Suppressor macrophage (primary cell): ENCODE measurements around the gene TMEM235.
"Not testable (repeated sequence)": the region's sequence is repeated elsewhere in the genome, so short reads cannot be mapped to it uniquely, and the experiment has no call there.

Source experiments
- DNase-seq, 4 experiments: peaks; one replicate each; pipeline ENCODE4 v3.0.0-alpha.2; 2020 to 2022

Gene TMEM235

DNA sequence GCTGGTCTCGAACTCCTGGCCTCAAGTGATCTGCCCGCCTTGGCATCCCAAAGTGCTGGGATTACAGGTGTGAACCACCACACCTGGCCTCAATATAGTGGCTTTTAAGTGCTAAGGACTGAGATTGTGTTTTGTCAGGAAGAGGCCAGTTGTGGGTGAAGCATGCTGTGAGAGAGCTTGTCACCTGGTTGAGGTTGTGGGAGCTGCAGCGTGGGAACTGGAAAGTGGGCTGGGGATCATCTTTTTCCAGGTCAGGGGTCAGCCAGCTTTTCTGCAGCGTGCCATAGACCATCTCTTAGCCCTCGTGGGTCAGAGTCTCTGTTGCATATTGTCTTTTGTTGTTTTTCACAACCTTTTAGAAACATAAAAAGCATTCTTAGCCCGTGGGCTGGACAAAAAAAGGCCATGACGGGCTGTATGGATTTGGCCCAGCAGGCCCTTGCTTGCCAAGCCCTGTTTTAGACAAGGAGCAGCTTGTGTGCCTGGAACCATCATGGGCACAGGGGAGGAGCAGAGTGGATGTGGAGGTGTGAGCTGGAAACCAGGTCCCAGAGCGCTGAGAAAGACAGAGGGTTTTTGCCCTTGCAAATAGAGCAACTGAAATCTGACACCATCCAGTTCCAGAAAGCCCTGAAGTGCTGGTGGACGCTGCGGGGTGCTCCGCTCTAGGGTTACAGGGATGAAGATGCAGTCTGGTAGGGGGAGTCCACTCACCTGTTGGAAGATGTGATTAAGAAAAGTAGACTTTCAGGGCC lies 11.9 kb upstream of the TMEM235 start:
- DNase-seq: no peak

DNA sequence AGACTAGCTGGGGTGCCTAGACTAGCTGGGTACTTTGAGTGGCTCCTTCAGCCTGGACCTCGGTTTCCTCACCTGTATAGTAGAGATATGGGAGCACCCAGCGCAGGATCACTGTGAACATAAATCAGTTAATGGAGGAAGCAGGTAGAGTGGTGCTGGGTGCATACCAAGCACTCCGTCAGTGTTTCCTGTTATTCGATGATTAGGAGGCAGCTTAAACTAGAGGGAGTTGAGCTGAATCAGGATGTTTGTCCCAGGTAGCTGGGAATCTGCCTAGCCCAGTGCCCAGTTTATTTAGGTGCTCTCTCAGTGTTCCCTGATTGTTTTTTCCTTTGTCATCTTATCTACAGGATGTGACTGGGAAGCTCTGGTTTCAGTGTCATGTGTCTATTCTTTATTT lies 8.4 kb upstream of the TMEM235 start:
- DNase-seq: no peak

DNA sequence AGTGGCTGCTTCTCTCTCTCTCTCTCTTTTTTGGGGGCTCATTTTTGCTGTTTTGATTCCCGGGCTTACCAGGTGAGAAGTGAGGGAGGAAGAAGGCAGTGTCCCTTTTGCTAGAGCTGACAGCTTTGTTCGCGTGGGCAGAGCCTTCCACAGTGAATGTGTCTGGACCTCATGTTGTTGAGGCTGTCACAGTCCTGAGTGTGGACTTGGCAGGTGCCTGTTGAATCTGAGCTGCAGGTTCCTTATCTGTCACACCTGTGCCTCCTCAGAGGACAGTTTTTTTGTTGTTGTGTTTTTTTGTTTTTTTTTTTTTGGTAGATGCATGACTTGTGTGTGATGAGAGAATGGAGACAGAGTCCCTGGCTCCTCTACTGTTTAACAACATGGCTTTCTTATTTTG lies 7.7 kb upstream of the TMEM235 start:
- no peak for DNase-seq

DNA sequence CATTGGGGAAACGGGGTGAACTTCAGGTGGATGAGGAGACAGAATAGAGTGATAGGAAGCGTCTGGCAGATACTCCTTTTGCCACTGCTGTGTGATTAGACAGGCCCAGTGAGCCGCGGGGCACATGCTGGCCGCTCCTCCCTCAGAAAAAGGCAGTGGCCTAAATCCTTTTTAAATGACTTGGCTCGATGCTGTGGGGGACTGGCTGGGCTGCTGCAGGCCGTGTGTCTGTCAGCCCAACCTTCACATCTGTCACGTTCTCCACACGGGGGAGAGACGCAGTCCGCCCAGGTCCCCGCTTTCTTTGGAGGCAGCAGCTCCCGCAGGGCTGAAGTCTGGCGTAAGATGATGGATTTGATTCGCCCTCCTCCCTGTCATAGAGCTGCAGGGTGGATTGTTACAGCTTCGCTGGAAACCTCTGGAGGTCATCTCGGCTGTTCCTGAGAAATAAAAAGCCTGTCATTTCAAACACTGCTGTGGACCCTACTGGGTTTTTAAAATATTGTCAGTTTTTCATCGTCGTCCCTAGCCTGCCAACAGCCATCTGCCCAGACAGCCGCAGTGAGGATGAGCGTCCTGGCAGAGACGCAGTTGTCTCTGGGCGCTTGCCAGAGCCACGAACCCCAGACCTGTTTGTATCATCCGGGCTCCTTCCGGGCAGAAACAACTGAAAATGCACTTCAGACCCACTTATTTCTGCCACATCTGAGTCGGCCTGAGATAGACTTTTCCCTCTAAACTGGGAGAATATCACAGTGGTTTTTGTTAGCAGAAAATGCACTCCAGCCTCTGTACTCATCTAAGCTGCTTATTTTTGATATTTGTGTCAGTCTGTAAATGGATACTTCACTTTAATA lies 7.0 kb upstream of the TMEM235 start:
- no peak for DNase-seq

DNA sequence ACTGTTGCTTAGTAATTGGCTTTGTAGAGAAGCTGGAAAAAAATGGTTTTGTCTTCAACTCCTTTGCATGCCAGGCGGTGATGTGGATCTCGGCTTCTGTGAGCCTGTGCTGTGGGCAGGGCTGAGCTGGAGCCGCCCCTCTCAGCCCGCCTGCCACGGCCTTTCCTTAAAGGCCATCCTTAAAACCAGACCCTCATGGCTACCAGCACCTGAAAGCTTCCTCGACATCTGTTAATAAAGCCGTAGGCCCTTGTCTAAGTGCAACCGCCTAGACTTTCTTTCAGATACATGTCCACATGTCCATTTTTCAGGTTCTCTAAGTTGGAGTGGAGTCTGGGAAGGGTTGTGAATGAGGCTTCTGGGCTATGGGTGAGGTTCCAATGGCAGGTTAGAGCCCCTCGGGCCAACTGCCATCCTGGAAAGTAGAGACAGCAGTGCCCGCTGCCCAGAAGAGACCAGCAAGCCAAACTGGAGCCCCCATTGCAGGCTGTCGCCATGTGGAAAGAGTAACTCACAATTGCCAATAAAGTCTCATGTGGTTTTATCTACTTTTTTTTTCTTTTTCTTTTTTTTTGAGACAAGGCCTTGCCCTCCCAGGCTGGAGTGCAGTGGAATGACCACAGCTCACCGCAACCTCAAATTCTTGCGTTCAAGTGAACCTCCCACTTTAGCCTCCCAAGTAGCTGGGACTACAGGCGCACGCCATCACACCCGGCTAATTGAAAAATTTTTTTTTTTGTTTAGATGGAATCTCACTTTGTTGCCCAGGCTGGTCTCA lies 6.2 kb upstream of the TMEM235 start:
- DNase-seq: no peak

DNA sequence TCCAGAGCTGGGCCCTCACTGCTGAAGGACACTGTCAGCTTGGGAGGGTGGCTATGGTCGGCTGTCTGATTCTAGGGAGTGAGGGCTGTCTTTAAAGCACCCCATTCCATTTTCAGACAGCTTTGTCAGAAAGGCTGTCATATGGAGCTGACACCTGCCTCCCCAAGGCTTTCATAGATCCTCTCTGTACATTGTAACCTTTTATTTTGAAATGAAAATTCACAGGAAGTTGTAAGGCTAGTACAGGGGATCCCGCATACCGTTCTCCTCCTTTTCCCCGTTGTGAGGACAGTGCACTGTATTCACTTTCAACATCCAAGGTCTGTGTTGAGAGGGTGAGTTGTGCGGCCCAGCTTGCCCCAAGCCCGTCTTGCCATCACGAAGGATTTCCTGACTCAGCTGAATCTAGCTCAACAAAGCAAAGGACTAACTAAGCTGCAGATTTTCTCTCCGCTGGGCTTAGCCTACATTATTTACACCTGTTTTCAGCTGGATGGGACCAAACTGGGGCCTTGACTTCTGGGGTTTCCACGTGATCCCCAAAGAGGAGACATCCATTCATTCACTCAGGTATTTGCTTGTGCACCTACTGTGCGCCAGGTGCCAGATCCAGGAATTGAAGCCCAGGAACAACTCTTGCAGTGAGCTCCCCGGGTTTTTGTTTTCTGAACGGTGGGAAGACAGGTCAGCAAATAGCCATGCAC lies 5.2 kb upstream of the TMEM235 start:
- no peak for DNase-seq

DNA sequence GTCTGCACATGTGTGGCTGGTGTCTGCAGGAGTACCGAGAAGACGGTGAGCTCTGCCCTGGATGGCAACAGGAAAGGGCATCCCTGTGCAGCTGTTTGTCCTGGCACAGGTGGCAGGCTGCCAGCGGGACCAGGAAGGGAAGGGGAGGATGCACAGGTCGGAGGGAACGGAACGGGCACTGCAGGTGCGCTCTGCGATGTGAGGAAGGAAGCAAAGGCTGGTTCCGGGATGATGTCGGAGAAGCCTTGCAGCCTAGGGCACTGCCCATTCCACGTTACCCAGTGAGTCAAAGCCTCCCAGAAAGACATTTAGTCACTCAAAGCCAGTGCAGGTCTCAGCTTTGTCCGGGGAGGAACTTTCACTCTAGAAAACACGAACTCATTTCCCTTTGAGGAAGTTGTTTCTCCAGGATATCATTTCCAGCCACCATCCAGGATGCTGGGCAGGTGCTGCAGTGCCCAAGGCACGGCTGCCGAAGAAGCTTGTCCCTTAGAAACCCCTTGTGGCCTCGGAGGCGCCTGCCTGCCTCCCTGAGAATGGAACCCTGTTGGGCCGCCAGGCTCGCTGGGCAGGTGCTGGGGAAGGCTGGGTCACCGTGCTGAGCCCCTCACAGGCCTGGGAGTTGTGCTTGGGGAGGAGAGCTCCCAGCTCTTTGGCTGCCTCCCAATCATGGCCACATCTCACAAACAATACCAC lies 4.5 kb upstream of the TMEM235 start:
- peak; percentile 75 to 88 (median 82) for DNase-seq

DNA sequence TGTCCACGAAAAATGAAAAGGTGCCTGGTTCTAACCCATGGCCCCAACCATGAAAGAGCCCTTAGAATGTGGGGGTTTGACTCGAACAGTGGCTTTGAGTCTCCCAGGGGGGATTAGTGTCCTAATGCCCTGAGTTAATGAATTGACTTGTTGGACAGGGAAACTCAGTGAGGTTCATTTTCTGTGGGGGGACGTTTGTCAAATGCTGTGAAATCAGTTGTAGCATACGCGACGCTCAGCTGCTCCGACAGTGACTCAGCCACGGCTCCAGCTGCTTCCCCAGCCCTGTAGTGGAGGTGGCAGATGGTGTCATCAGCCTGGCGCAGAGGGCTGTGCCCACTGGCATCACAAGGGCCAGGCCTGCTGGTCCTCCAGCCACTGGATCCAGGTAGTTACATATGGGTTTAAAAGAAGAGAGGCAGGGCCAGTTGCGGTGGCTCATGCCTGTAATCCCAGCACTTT lies 3.9 kb upstream of the TMEM235 start:
- DNase-seq: peak; percentile 85 to 93 (median 90)

DNA sequence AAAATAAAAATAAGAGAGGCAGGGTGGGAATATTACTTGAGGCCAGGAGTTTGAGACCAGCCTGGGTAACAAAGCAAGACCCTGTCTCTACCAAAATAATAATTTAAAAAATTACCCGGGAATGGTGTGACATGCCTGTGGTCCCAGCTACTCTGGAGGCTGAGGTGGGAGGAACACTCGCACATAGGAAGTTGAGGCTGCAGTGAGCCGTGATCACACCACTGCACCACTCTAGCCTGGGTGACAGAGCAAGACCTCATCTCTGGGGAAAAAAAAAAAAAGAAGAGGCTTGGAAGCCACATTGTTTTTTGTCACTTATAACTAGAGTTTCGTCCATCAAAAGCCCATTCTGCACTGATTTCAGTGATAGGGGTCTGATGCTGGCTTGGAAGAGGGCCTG lies 3.3 kb upstream of the TMEM235 start:
- DNase-seq: peak in 3 of 4 experiments; percentile 41 to 61 (median 52)

DNA sequence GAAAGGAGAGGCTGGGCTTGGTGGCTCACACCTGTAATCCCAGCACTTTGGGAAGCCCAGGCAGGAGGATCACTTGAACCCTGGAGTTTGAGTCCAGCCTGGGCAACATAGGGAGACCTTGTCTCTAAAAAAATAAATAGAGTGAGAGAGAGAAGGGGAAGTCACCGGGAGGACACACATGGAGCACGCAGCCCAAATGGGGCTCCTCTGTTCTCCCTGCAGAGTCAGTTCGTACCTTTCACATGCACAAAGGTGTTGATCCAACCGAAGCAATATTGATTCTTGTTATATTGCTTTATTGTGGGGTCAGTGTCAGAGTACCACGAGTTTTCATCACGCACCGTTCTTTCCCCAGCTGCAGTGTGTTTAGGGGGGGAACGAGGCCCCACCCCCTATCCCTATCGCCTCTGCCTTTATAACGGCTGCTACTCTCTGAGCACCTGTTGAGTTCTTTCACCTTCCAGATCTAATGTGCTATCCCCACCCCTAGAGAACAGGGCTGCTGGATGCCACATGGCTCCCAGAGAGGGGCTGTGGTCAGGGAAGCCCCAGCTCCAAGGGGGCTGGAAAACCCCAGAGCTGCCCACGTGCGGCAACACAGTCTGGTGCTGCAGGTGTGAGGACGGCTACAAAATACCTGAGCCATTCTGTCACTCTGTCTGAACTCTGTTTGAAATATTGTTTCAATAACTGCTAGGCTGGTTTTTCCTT lies 1.0 kb upstream of the TMEM235 start:
- DNase-seq: no peak

DNA sequence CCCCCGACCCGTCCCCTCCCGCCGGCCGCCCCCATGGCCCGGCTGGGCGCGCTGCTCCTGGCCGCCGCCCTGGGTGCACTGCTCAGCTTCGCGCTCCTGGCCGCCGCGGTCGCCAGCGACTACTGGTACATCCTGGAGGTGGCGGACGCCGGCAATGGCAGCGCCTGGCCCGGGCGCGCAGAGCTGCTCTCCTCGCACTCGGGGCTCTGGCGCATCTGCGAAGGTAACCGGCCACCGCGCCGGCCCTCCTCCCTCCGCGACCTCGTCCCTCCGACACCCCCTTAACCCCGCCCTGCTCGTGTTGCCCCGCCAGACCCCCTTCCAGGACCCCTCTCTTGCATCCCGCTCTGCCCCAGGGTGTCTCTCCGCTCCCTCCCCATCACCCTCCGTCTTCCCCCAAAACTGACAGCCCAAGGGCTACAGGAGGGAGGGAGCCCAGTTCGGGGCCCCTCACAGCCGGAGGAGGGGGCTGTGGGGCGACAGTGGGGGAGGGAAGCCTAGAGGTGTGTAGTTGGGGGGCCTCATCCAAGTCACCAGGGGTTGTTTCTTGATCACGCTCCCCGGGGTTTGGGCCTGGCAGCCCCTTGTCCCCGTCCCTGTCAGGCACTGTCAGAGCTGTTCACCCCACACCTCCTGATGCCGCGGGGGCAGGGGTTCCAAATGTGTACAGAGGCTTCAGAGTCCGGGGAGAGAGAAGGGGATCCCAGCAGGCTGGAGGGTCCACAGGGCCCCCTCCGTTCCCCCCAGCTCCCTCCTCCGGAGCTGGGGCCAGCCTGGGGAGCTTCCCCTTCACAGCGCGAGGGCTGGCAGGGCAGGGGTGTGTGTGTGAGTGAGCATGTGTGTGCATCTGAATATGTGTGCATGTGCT lies 794 bp downstream of the TMEM235 start:
- peak in 3 of 4 experiments; percentile 39 to 71 (median 59) for DNase-seq

DNA sequence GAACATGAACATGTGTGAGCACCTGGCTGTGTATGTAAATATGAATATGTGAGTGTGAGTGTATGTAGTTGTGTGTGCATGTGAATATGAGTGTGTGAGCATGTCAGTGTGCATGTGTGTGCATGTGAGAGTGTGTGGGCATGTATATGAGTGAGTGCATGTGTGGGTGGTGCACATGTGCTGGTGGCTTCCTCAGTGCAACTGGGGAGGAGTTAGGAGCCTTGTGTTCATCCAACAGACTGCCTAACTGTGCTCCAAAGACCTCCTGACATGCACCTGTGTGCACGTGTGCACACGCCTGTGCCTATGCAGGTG lies 1.4 kb downstream of the TMEM235 start:
- DNase-seq: peak; percentile 54 to 77 (median 70)

DNA sequence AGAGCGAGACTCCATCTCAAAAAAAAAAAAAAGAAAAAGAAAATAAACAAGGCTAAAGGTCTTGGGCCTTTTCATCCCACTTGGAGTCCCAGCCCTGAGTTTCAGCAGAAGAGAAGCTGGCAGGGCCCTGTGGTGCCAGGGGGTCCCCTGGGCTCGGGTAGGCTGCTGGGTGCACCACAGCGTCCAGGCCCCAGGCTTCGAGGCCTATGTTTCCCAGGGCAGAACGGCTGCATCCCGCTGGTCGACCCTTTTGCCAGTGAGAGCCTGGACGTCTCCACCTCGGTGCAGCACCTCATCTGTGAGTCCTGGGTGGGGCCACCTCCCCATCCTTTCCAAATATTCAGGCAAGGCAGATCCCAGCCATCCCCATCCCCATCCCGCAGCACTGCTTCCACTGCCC lies 2.2 kb downstream of the TMEM235 start:
- DNase-seq: no peak

DNA sequence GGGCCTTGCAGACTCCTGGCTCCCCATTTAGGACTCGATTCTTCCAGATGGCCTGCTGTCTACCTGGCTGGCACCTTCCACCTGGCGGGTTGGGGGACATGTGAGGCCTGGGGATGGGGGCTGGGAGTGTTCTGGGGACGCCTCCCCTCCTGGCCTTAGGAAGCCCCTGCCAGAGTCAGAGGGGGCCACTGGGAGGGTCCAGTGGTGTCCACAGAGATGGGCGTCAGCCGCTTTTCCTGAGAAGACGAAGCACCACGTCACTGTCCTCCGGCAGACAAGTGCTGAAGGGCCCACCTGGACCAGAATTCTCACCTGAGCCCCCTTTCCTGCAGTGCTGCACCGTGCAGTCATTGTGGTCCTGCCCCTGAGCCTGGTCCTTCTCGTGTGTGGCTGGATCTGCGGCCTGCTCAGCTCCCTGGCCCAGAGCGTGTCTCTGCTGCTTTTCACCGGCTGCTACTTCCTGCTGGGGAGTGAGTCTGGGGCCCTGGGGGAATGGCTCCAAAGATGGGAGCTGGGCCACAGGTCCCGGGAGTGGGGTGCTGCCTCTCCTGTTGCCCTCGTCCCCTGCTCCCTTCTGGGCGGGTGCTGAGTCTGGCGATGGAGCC lies 2.9 kb downstream of the TMEM235 start:
- DNase-seq: no peak

DNA sequence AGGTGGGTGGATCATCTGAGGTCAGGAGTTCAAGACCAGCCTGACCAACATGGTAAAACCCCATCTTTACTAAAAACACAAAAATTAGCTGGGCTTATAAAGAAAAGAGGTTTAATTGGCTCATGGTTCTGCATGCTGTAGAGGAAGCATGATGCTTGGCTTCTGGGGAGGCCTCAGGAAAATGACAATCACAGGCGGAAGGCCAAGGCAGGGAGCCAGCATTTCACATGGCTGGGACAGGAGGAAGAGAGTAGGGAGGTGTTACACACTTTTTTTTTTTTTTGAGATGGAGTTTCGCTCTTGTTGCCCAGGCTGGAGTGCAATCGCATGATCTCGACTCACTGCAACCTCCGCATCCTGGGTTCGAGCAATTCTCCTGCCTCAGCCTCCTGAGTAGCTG lies 3.6 kb downstream of the TMEM235 start:
- DNase-seq: not testable (repeated sequence)

DNA sequence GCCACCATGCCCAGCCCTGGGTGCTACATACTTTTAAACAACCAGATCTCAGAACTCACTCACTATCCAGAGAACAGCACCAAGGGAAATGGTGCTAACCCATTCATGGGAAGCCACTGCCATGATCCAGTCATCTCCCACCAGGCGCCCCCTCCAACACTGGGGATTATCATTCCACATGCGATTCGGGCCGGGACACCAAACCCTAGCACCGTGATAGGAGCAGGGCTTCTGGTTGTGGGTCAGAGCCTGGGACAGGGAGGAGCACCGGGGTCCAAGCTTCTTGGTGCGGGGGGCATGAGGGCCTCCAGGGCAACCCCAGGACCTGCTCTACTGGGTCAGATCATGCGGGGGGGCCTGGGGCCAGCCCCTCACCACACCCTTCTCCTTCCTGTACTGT lies 4.5 kb downstream of the TMEM235 start:
- DNase-seq: no peak

DNA sequence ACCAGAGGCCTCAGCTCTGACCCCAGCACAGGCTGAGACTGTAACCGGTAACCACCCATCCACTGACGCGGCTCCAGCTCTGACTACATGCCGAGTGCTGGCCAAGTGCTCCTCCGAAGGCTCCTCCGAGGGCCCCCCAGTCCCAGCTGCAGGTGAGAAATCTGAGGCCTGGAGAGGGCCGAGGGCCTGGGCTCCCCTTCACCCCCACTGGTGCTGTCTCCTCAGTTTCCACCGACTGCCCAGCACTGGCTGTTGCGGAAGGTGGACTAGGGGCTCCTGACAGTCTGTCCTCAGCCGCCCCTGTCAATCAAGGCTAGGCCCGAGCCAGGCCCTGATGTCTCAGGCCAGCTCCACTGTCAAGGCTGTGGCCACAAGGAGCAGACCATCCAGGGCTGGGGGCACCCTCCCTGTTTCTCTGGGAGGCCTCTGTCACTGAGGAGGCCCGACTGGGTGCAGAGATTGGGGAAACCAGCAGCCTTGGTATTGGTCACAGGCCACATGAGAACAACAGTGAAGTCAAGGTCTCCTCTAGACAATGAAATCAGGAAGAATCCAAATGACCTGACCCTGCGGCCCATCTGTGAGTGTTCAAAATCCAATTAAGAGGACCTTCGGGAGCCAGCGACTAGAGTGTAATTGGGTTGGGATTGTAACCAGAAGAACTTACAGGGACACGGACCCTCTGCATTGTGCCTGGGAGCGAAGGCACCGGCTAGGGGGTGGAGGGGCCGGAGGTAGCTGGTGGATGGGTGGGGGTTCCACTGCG lies 5.1 kb downstream of the TMEM235 start:
- no peak for DNase-seq

DNA sequence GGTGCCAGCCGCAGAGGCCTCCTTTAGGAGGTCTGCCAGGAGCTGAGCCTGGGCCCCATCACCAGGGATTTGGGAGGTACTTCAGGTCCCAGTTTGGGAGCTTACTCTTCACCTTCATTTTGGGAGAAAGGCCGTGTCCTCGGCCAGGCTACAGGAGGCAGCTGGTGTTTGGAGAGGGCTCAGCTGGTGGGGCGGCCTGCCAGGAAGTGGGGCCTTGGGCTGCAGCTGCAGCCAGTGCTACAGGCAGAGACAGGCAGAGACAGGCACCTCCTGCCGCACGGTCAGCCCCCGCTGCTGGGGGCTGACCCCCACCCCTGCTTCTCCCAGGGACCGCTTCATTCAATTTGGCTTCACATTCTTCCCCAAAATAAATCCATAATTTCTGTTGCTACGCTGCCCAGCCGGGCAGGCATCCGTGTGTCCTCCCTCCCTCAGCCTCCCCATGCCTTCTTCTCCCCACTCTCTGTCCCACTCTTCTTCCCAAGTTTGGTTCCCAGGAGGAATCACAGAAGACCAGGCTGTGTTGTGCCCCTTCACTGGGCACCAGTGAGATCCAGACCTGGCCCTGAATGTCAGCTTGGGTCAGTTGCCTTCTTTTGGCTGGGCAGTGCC lies 6.1 kb downstream of the TMEM235 start:
- DNase-seq: no peak
